K562 (cell line): ENCODE measurements around the gene TMCO1. TPM values are rescaled to one million over a fixed set of nuclear protein-coding genes. Genes with fewer than 3 reads are reported as not detected.
A peak's percentile ranks its signal among the peaks of the same experiment; 100 is the strongest.

ENCODE experiments used
- ADNP ChIP-seq: fragments of 200-800 bp; sonication (Bioruptor generic); IDR thresholded peaks from 2 replicates; pipeline ENCODE4 v1.6.1; 2016; ENCODE audit warnings: missing genetic modification characterization, missing compliant biosample characterization
- ARNT ChIP-seq, 2 experiments: fragments of 450-650 bp; IDR thresholded peaks; 2 replicates each; pipeline ENCODE4 v1.6.1; 2016; ENCODE audit warnings: mild to moderate bottlenecking in 1 of 2
- BRD4 ChIP-seq: fragments of 200-600 bp; sonication (generic); IDR thresholded peaks from 2 replicates; pipeline ENCODE4 v1.6.1; 2017; ENCODE audit warnings: inconsistent platforms
- CBFA2T3 ChIP-seq: fragments of 450-650 bp; IDR thresholded peaks from 2 replicates; pipeline ENCODE4 v1.6.1; 2017
- CBX5 ChIP-seq: IDR thresholded peaks from 2 replicates; pipeline ENCODE4 v1.6.1; 2014; ENCODE audit warnings: low read depth, borderline replicate concordance
- CHD2 ChIP-seq: IDR thresholded peaks from 2 replicates; pipeline ENCODE4 v1.6.1; 2011; ENCODE audit warnings: low read depth, low read length
- CXXC5 ChIP-seq: fragments of 250-450 bp; sonication (Bioruptor Pico); IDR thresholded peaks from 2 replicates; pipeline ENCODE4 v1.8.0; 2022; ENCODE audit warnings: inconsistent platforms, mild to moderate bottlenecking, moderate library complexity
- DLX4 ChIP-seq: fragments of 250-450 bp; sonication (Bioruptor Pico); IDR thresholded peaks from 2 replicates; pipeline ENCODE4 v1.6.1; 2021; ENCODE audit warnings: mild to moderate bottlenecking
- GABPB1 ChIP-seq: sonication (generic); formaldehyde crosslinking; IDR thresholded peaks from 2 replicates; pipeline ENCODE4 v1.8.0; 2022; ENCODE audit warnings: mild to moderate bottlenecking, missing genetic modification reagents
- GTF2A2 ChIP-seq: IDR thresholded peaks from 2 replicates; pipeline ENCODE4 v1.6.1; 2016; ENCODE audit warnings: mild to moderate bottlenecking, missing genetic modification characterization, missing compliant biosample characterization
- HBP1 ChIP-seq: fragments of 450-650 bp; formaldehyde crosslinking; IDR thresholded peaks from 2 replicates; pipeline ENCODE4 v1.4.0; 2022; ENCODE audit warnings: missing genetic modification characterization
- HDAC1 ChIP-seq, 2 experiments: fragments of 450-650 bp; IDR thresholded peaks; 2 replicates each; pipeline ENCODE4 v1.6.1; 2016 to 2017; ENCODE audit warnings: inconsistent platforms in 1 of 2, mild to moderate bottlenecking in 1 of 2, moderate library complexity in 1 of 2
- HIVEP1 ChIP-seq: fragments of 250-450 bp; sonication (Bioruptor Pico); IDR thresholded peaks from 2 replicates; pipeline ENCODE4 v1.4.0; 2020; ENCODE audit warnings: mild to moderate bottlenecking
- HSF4 ChIP-seq: fragments of 250-450 bp; sonication (Bioruptor Pico); IDR thresholded peaks from 2 replicates; pipeline ENCODE4 v2.1.2; 2022; ENCODE audit warnings: mild to moderate bottlenecking, moderate library complexity, borderline replicate concordance
- KLF16 ChIP-seq: IDR thresholded peaks from 2 replicates; pipeline ENCODE4 v1.6.1; 2016; ENCODE audit warnings: antibody characterized with exemption
- MAX ChIP-seq: sonication (generic); formaldehyde crosslinking; IDR thresholded peaks from 2 replicates; pipeline ENCODE4 v1.9.0; 2022; ENCODE audit warnings: mild to moderate bottlenecking, missing genetic modification reagents
- MTA2 ChIP-seq: fragments of 450-650 bp; IDR thresholded peaks from 2 replicates; pipeline ENCODE4 v1.6.1; 2016; ENCODE audit warnings: low read depth
- NELFE ChIP-seq: IDR thresholded peaks from 2 replicates; pipeline ENCODE4 v1.6.1; 2011; ENCODE audit warnings: mild to moderate bottlenecking; ENCODE audit not compliant: insufficient read depth, insufficient read length
- NR4A1 ChIP-seq, 2 experiments: fragments of 250-450 bp in 1 of 2; fragments of 450-650 bp in 1 of 2; sonication (Bioruptor Pico) in 1 of 2; IDR thresholded peaks; 2 replicates each; pipeline versions ENCODE4 v1.4.0 to v1.6.1; 2016 to 2020; ENCODE audit warnings: mild to moderate bottlenecking in 2 of 2, missing compliant biosample characterization in 1 of 2, missing genetic modification characterization in 1 of 2, moderate library complexity in 1 of 2
- PREB ChIP-seq: sonication (generic); formaldehyde crosslinking; IDR thresholded peaks from 2 replicates; pipeline ENCODE4 v1.8.1; 2023; ENCODE audit warnings: mild to moderate bottlenecking, missing genetic modification reagents
- RBFOX2 ChIP-seq: fragments of 200-400 bp; formaldehyde crosslinking; IDR thresholded peaks from 2 replicates; pipeline ENCODE4 v1.6.1; 2017; ENCODE audit warnings: low read depth, mild to moderate bottlenecking, low read length, moderate library complexity
- TAL1 ChIP-seq: fragments of 450-650 bp; IDR thresholded peaks from 2 replicates; pipeline ENCODE4 v1.6.1; 2016; ENCODE audit warnings: mild to moderate bottlenecking
- TRIM28 ChIP-seq: fragments of 450-650 bp; IDR thresholded peaks from 2 replicates; pipeline ENCODE4 v1.6.1; 2017
- U2AF1 ChIP-seq: fragments of 200-400 bp; formaldehyde crosslinking; optimal IDR thresholded peaks from 2 replicates; pipeline ENCODE3; 2017; ENCODE audit warnings: mild to moderate bottlenecking, low read depth, low read length, moderate library complexity
- YBX1 ChIP-seq: fragments of 450-650 bp; IDR thresholded peaks from 2 replicates; pipeline ENCODE4 v1.7.1; 2016; ENCODE audit warnings: mild to moderate bottlenecking
- ZC3H8 ChIP-seq: fragments of 450-650 bp; IDR thresholded peaks from 2 replicates; pipeline ENCODE4 v1.6.1; 2017
- ZNF589 ChIP-seq: fragments of 200-800 bp; sonication (Bioruptor generic); IDR thresholded peaks from 2 replicates; pipeline ENCODE4 v1.6.1; 2016; ENCODE audit warnings: low read depth, missing genetic modification characterization, missing compliant biosample characterization
- ZNF717 ChIP-seq: fragments of 250-450 bp; sonication (Bioruptor Pico); IDR thresholded peaks from 2 replicates; pipeline ENCODE4 v1.5.0; 2021
- polyA plus RNA-seq, 8 experiments: library from polyadenylated mRNA; depleted of rRNA in 4 of 8; stranded (reverse) in 5 of 8; unstranded in 3 of 8; fragments of >200 nt; fragmentation: Nextera tagmentation in 2 of 8; fragmentation: Illumina TruSeq in 1 of 8; extraction: Ambion mirVana in 2 of 8; extraction: Trizol in 1 of 8; gene quantifications; 2 replicates each; pipeline versions ENCODE4 v1.2.1 to v1.2.3, GENCODE V29; 2011 to 2014; ENCODE audit warnings: inconsistent platforms in 1 of 8, missing spikeins in 1 of 8
- total RNA-seq, 7 experiments: library from RNA; depleted of rRNA in 6 of 7; stranded (reverse); fragments of >200 nt in 6 of 7; fragmentation: Illumina TruSeq in 2 of 7; extraction: Trizol in 2 of 7; gene quantifications; 2 replicates each; pipeline versions ENCODE4 v1.2.1 to v1.2.3, GENCODE V29; 2011 to 2021; ENCODE audit warnings: low replicate concordance in 1 of 7

TMCO1 gene
- total and polyA plus RNA-seq, 9 of the 15 experiments (the other 6 are each of a cell fraction or from before 2014, with no cell fraction given) = 69.3 to 561 (median 175) TPM

GRCh38 chr1:165747632-165748447 is 20.8 kb downstream of the TMCO1 start (continued):
- TF ChIP-seq NELFE (no peak), U2AF1 (no peak), TRIM28 (no peak), GABPB1 (CRISPR knock-in tag) (no peak), CXXC5 (CRISPR knock-in tag) (0 out of 2 replicates have a peak, but pooled peaks have one; percentile 29), ZNF589 (no peak), HDAC1 (IDR thresholded peaks at IDR 0.05) (0 out of 4 replicates have a peak, but pooled peaks of 1 of the 2 experiments have one; percentile 22), ADNP (tag) (0 out of 2 replicates have a peak, but pooled peaks have one; percentile 48), YBX1 (no peak), CBX5 (no peak), MTA2 (no peak), ZC3H8 (no peak), DLX4 (CRISPR knock-in tag) (no peak), HBP1 (CRISPR knock-in tag) (no peak), TAL1 (peak; percentile 38; the same call in 1 of the 2 replicates), KLF16 (no peak), HSF4 (CRISPR knock-in tag) (no peak), PREB (CRISPR knock-in tag) (no peak), ARNT (IDR thresholded peaks at IDR 0.05) (no peak), BRD4 (no peak), CHD2 (no peak), HIVEP1 (no peak), RBFOX2 (no peak), CBFA2T3 (peak; percentile 68), GTF2A2 (tag) (no peak), NR4A1 (CRISPR knock-in tag; IDR thresholded peaks at IDR 0.05) (no peak), NR4A1 (tag; IDR thresholded peaks at IDR 0.05) (no peak), MAX (CRISPR knock-in tag) (no peak), ZNF717 (CRISPR knock-in tag) (no peak)
